Measurements from ENCODE around the gene KCNQ1.

- no peak for TF ChIP-seq EZH2 (conservative IDR thresholded peaks at IDR 0.05; ENCODE audit: low read depth, low read length)
- TF ChIP-seq SMC3 (IDR thresholded peaks at IDR 0.05; ENCODE audit: low read length): no peak
- TF ChIP-seq, protein P1, sequence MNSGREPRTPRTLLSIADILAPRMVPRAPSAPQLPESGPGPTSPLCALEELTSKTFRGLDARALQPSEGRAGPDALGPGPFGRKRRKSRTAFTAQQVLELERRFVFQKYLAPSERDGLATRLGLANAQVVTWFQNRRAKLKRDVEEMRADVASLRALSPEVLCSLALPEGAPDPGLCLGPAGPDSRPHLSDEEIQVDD (CRISPR knock-in tag; IDR thresholded peaks at IDR 0.05; ENCODE audit: borderline replicate concordance): no peak
- TF ChIP-seq, protein P2, sequence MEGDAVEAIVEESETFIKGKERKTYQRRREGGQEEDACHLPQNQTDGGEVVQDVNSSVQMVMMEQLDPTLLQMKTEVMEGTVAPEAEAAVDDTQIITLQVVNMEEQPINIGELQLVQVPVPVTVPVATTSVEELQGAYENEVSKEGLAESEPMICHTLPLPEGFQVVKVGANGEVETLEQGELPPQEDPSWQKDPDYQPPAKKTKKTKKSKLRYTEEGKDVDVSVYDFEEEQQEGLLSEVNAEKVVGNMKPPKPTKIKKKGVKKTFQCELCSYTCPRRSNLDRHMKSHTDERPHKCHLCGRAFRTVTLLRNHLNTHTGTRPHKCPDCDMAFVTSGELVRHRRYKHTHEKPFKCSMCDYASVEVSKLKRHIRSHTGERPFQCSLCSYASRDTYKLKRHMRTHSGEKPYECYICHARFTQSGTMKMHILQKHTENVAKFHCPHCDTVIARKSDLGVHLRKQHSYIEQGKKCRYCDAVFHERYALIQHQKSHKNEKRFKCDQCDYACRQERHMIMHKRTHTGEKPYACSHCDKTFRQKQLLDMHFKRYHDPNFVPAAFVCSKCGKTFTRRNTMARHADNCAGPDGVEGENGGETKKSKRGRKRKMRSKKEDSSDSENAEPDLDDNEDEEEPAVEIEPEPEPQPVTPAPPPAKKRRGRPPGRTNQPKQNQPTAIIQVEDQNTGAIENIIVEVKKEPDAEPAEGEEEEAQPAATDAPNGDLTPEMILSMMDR (CRISPR knock-in tag; IDR thresholded peaks at IDR 0.05): no peak
- TF ChIP-seq, protein P3, sequence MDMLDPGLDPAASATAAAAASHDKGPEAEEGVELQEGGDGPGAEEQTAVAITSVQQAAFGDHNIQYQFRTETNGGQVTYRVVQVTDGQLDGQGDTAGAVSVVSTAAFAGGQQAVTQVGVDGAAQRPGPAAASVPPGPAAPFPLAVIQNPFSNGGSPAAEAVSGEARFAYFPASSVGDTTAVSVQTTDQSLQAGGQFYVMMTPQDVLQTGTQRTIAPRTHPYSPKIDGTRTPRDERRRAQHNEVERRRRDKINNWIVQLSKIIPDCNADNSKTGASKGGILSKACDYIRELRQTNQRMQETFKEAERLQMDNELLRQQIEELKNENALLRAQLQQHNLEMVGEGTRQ (IDR thresholded peaks at IDR 0.05; ENCODE audit: low read depth, low read length): no peak
- TF ChIP-seq, protein P3 (CRISPR knock-in tag; IDR thresholded peaks at IDR 0.05; ENCODE audit: borderline replicate concordance): no peak
Observed at GRCh38 chr11:2641623-2642022, 196.8 kb downstream of the KCNQ1 start.

All from HepG2 (cell line).